NB4 (cell line): ENCODE measurements around the gene OR2AG2.

ENCODE experiments used
- DNase-seq: peaks from one replicate; pipeline ENCODE4 v3.0.0; 2010; ENCODE audit warnings: low read depth
- H3K4me3 ChIP-seq: one replicate; pipeline ENCODE4 v1.5.1; 2011; ENCODE audit warnings: mild to moderate bottlenecking, low read depth, low read length, moderate library complexity
- CTCF ChIP-seq: IDR thresholded peaks from one replicate; pipeline ENCODE4 v1.5.1; 2012; ENCODE audit warnings: low read depth, low read length
- MAX ChIP-seq: IDR thresholded peaks from 2 replicates; pipeline ENCODE4 v1.6.1; 2011; ENCODE audit warnings: low read depth, low read length
- MYC ChIP-seq: IDR thresholded peaks from 2 replicates; pipeline ENCODE4 v1.6.1; 2011; ENCODE audit warnings: low read depth, low read length
- POLR2A ChIP-seq: IDR thresholded peaks from 2 replicates; pipeline ENCODE4 v1.6.1; 2011; ENCODE audit warnings: mild to moderate bottlenecking; ENCODE audit not compliant: insufficient read length; ENCODE audit errors: extremely low read depth

Gene OR2AG2

GRCh38 chr11:6757373-6757967 lies 14.3 kb downstream of the OR2AG2 start:
- TF ChIP-seq MYC (no peak), CTCF (peak; percentile 64), MAX (0 out of 2 replicates have a peak, but pooled peaks have one; percentile 6)
- no peak overlapping the region for H3K4me3 ChIP-seq
- DNase-seq = peak; percentile 62

- DNase-seq = no peak
- no peak overlapping the region for H3K4me3 ChIP-seq
- TF ChIP-seq POLR2A (no peak), CTCF (no peak), MAX (no peak), MYC (no peak)
Observed at GRCh38 chr11:6755953-6756347, 15.8 kb downstream of the OR2AG2 start.

DNA sequence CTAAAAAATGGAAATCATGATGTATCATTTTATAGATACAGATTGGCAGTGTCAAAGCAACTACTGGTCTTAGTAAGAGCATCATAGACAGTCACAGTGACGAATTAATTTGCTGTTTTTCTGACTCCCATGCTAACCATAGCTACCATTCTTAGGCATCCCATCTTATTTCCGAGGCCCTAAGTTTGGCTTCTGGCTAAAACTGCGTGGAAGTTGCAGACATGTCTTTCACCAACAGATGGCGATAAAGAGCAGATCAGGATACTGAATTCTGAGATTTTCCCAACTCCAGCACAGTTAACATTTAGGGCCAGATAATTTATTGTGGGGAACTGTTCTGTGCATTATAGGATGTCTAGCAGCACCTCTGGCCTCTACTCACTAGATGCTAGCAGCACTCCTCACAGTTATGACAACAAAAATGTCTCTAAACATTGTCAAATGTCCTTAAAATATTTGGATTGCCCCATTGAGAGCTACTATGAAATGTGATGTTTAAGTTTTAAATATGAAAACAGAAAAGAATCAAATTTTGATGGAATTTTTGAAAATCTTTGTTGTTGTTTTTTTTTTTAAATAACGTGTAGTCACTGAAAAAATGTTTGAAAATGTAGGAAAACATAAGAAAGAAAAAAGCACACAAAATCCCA lies 16.3 kb downstream of the OR2AG2 start:
- peak; percentile 88 for TF ChIP-seq CTCF
- TF ChIP-seq MAX = no peak
- peak; percentile 32 for DNase-seq
- no peak overlapping the region for H3K4me3 ChIP-seq

DNA sequence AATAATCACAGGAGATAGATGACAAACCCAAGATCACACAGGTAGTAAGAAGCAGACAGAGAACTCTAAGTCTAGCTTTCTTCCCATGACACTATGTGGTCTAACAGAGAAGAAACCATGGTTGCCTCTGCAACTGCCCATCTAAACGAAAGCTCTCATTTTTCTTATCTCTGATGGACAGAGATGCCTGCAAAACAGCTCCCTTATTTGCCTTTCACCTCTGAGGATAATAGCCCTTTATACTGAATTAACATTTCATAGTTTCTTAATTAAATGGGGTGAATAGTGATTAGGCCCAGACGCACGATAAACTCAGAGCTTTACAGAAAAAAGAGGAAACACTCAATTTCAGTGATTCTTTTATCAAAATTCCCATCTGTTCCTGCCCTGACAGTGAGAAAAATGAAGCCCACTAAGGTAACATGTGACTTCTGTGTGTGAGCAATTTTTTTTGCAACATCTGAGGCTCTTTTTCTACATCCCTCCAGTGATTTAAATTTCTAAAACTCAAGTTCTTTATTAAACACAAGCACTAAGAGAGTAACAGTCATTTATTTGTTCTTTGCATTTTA lies 24.6 kb downstream of the OR2AG2 start:
- TF ChIP-seq CTCF = no peak
- no peak for TF ChIP-seq MYC
- TF ChIP-seq MAX = no peak
- no peak for TF ChIP-seq POLR2A
- H3K4me3 ChIP-seq = no peak overlapping the region
- DNase-seq = no peak

DNA sequence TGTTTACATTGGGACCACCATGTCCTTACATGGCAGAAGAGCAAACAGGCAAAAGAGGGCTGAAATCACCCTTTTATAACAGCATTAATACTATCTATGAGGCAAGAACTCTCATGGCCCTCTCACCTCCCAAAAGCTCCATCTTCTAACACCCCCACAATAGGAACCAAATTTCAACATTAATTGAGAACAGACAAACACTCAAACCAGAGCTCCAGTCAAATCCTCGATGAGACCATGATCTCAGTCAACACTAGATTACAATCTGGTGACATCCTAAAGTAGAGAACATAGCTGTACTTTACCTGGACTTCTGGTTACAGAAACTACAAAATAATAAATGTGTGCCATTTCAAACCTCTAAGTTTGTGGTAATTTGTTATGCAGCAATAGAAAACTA lies 25.1 kb downstream of the OR2AG2 start:
- no peak for TF ChIP-seq MAX
- H3K4me3 ChIP-seq = no peak overlapping the region
- no peak for DNase-seq

DNA sequence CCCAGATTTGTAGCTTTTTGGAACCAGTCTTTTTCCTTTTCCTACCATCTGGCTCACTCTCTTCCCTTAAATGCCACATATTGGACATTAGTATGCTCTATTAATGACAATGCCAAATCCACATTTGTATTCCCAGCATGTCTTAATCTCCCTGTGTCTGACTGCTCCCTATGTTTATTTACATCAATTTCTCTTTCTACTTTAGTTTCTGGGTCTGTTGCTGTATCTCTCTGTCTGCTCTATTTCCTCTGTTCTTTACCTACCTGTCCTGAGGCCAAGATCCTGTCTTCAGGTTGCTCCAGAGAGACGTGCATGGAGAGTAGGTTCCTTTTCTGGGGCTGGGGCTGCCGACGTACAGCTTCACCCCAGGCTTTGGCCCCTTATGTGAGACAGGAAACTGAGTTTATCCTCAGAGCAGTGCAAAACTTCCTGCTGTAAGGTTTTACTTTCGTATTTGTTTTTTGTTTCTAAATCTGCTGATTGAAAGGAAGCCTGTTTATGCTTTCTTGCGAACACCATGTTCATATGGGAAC lies 25.6 kb downstream of the OR2AG2 start:
- TF ChIP-seq MYC = no peak
- no peak for TF ChIP-seq MAX
- no peak overlapping the region for H3K4me3 ChIP-seq
- no peak for DNase-seq
